SH-SY5Y (cell line): ENCODE results near the gene ZBTB38.

Experiments
- GATA2 ChIP-seq: IDR thresholded peaks from 2 replicates; pipeline ENCODE4 v1.6.1; 2011; ENCODE audit warnings: mild to moderate bottlenecking, low read depth, low read length
- GATA3 ChIP-seq: IDR thresholded peaks from 2 replicates; pipeline ENCODE4 v1.6.1; 2011; ENCODE audit warnings: low read depth, mild to moderate bottlenecking, low read length, moderate library complexity

DNA sequence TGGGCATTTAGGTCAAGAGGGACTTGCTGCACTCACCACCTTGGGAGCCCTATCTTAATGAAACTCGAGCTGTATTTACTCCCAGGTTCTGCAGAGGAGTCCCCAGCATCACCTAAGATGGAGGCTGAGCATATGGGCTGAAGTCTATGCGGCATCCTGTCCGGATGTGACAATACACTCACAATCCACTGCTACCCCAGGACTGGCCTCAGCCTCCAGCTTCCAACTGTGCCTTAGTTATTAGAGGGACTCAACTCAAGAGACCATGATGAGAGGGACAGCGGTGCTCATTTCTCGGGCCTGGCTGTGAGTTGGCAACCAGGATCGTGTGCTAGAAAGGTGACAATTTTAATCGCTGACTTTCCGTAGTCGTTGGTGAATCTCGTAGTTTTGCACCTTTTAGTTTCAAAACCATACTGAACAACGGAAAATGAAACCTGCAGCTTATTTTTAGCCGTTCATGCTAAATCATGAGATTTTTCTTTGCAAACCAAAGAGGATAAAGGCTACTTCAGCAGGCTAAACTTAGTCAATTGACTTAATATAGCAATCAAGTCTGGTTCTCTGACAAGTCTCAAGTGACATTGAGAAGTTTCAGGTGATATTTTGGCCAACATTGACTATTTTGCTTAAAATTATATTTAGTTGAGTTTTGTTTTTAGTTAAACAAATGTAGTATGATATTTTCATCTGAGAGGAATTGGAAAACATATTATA is 11.1 kb downstream of the ZBTB38 start:
- TF ChIP-seq GATA3 (no peak), GATA2 (no peak)
